ENCODE results near the gene SYNRG.

The SYNRG gene

DNA sequence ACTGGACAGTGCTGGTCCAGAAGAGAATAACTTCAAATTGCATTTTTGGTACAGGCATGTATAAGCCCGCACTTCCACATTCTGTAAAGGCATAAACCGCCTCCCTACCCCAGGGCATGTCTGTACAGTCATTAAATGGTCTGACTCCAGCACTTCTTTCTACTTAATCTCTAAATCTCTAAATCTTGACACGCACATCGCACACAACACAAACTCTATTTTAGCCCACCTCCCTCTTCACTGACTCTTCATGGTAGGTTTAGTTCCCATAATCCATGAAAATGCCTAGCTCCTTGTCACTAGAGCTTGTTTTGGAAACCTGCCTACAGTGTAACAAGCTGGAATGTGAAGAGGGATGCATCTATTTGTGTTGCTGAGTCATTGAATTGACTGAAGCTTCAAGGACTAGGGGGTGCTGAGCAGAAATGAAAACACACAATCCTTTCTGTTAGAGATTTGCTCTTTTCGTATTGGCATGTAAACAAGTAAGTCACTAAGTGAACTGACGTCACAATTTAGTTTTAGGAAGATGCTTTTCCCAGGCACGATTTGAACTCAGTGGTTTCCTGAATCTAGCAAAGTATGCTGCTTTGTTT lies 121.1 kb downstream of the SYNRG start:
- POLR2A ChIA-PET (ENCODE audit: low non-redundant PET), result no interaction called here
- DNase-seq (ENCODE audit: low spot score), result peak; percentile 77
- TF ChIP-seq CTCF (conservative IDR thresholded peaks at IDR 0.05; ENCODE audit: low read depth), result no peak
- H3K27ac ChIP-seq, result peak overlapping the region; percentile 98
- CTCF ChIA-PET, result no interaction called here

GRCh38 chr17:37485938-37486570 lies 123.2 kb downstream of the SYNRG start:
- TF ChIP-seq CTCF (conservative IDR thresholded peaks at IDR 0.05; ENCODE audit: low read depth), result no peak
- CTCF ChIA-PET, result no interaction called here

GRCh38 chr17:37483311-37484039 lies 125.7 kb downstream of the SYNRG start:
- CTCF ChIA-PET, result no interaction called here
- POLR2A ChIA-PET (ENCODE audit: low non-redundant PET), result no interaction called here
- DNase-seq (ENCODE audit: low spot score), result no peak
- peak overlapping the region; percentile 20; the same call in 1 of the 2 replicates for H3K27ac ChIP-seq
- no peak for TF ChIP-seq CTCF (conservative IDR thresholded peaks at IDR 0.05; ENCODE audit: low read depth)

More at GRCh38 chr17:37485938-37486570, 123.2 kb downstream of the SYNRG start:
- POLR2A ChIA-PET (ENCODE audit: low non-redundant PET), result no interaction called here
- no peak overlapping the region for H3K27ac ChIP-seq
- no peak for DNase-seq (ENCODE audit: low spot score)

- TF ChIP-seq CTCF (conservative IDR thresholded peaks at IDR 0.05; ENCODE audit: low read depth), result no peak
- peak overlapping the region; percentile 69 for H3K27ac ChIP-seq
- ChIA-PET POLR2A (ENCODE audit: low non-redundant PET) (no interaction called here), CTCF (interaction anchor here (0.5 to 0.7 kb wide), 2 partner anchors 30 to 152 kb away, joined by 3 read pairs; no protein-coding TSS in a partner anchor)
- no peak for DNase-seq (ENCODE audit: low spot score)
Measured at GRCh38 chr17:37481001-37481665, 128.1 kb downstream of the SYNRG start.

GRCh38 chr17:37480427-37480826 lies 128.8 kb downstream of the SYNRG start:
- ChIA-PET CTCF (interaction anchor here (0.7 kb wide), 2 partner anchors 9 to 153 kb away, joined by 3 to 4 read pairs; no protein-coding TSS in a partner anchor), POLR2A (ENCODE audit: low non-redundant PET) (no interaction called here)
- no peak for TF ChIP-seq CTCF (conservative IDR thresholded peaks at IDR 0.05; ENCODE audit: low read depth)
- no peak for DNase-seq (ENCODE audit: low spot score)
- peak overlapping the region; percentile 69 for H3K27ac ChIP-seq

DNA sequence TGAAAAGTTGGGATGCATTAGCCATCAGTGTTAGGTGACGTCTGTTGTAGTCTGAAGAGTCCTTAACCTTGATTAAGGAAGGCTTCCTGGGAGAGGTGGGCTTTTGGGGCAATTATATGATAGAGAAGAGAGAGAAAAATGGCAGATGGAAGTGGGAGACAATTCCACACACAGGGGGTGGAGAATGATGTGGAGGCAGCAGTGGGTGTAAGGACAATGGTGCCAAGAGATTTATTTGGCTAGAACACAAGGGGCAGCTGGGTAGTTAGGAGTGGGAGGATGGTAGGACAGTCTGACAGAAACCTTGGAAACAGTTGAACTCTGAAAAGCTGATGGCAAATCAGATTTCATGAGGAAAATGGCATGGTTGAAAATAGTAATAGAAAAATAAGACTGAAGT lies 130.2 kb downstream of the SYNRG start:
- POLR2A ChIA-PET (ENCODE audit: low non-redundant PET), result no interaction called here
- no peak for TF ChIP-seq CTCF (conservative IDR thresholded peaks at IDR 0.05; ENCODE audit: low read depth)
- no peak overlapping the region for H3K27ac ChIP-seq
- CTCF ChIA-PET, result interaction anchor here (1.5 kb wide), 1 partner anchor 49 kb away, joined by 4 read pairs; no protein-coding TSS in a partner anchor
- DNase-seq (ENCODE audit: low spot score), result no peak

All from RWPE1 (cell line).